Esophagus muscularis mucosa (tissue), 4 donors: Measurements from ENCODE around the gene GRIN3A. TPM values are rescaled to one million over a fixed set of nuclear protein-coding genes. Genes with fewer than 3 reads are reported as not detected.
"Not testable (repeated sequence)": the region's sequence is repeated elsewhere in the genome, so short reads cannot be mapped to it uniquely, and the experiment has no call there.

Experiments used
- DNase-seq: peaks from one replicate; pipeline ENCODE4 v3.0.0-alpha.2; 2017; ENCODE audit errors: extremely low spot score
- H3K27ac ChIP-seq, 4 donors: fragments of 200-600 bp; sonication (generic); replicated peaks in 1 of 4; 1 replicate in 3 of 4; 2 replicates in 1 of 4; pipeline ENCODE4 v1.5.1; 2016 to 2019; ENCODE audit warnings: mild to moderate bottlenecking in 1 of 4
- H3K27me3 ChIP-seq, 4 donors: fragments of 200-600 bp; sonication (generic); one replicate each; pipeline versions ENCODE4 v1.5.1 to v1.6.0; 2016 to 2019
- H3K36me3 ChIP-seq, 4 donors: fragments of 200-600 bp; sonication (generic); one replicate each; pipeline ENCODE4 v1.5.1; 2016 to 2019
- H3K4me1 ChIP-seq, 4 donors: fragments of 200-600 bp; sonication (generic); one replicate each; pipeline ENCODE4 v1.5.1; 2016 to 2019
- H3K4me3 ChIP-seq, 4 donors: fragments of 200-600 bp; sonication (generic); 1 replicate in 2 of 4; 2 replicates in 2 of 4; pipeline ENCODE4 v1.5.1; 2016 to 2019; ENCODE audit warnings: mild to moderate bottlenecking in 4 of 4, moderate library complexity in 1 of 4
- H3K9me3 ChIP-seq, 4 donors: fragments of 200-600 bp; sonication (generic); 1 replicate in 3 of 4; 2 replicates in 1 of 4; pipeline ENCODE4 v1.5.1; 2016 to 2019
- EP300 ChIP-seq: sonication (generic); formaldehyde crosslinking; IDR thresholded peaks from one replicate; pipeline ENCODE4 v1.6.1; 2017; ENCODE audit warnings: antibody characterized with exemption
- POLR2A ChIP-seq: fragments of 450-650 bp; IDR thresholded peaks from one replicate; pipeline ENCODE4 v1.6.1; 2017; ENCODE audit warnings: antibody characterized with exemption, moderate library complexity, mild to moderate bottlenecking, low read depth
- POLR2AphosphoS5 ChIP-seq, 2 donors: sonication (generic); formaldehyde crosslinking; IDR thresholded peaks; one replicate each; pipeline ENCODE4 v1.6.1; 2017; ENCODE audit warnings: antibody characterized with exemption in 2 of 2
- WGBS: methylation state at CpG from one replicate; pipeline ENCODE4 v1.1.5; 2018; 5-methylcytosine and 5-hydroxymethylcytosine counted together
- intact Hi-C: fragments of 100-400 bp; cut with DNase I; formaldehyde crosslinking; loops from one replicate; pipeline ENCODE4 v1.15.1; 2023
- total RNA-seq, 4 donors: library from RNA; depleted of rRNA; stranded (reverse); fragments of >200 nt; gene quantifications; one replicate each; pipeline versions ENCODE4 v1.1.0 to v1.2.1, GENCODE V29; 2016
- TF ChIP-seq, protein P1 (sequence below), 3 experiments: fragments of 200-600 bp in 2 of 3; fragments of 450-650 bp in 1 of 3; sonication (generic) in 2 of 3; IDR thresholded peaks; one replicate each; pipeline ENCODE4 v1.5.1; 2017 to 2019; ENCODE audit warnings: antibody characterized with exemption in 3 of 3, mild to moderate bottlenecking in 2 of 3, moderate library complexity in 1 of 3

Gene GRIN3A
- total RNA-seq, 4 donors from 2014 or later, result under 0.01 to 0.58 (median 0.37) TPM

DNA sequence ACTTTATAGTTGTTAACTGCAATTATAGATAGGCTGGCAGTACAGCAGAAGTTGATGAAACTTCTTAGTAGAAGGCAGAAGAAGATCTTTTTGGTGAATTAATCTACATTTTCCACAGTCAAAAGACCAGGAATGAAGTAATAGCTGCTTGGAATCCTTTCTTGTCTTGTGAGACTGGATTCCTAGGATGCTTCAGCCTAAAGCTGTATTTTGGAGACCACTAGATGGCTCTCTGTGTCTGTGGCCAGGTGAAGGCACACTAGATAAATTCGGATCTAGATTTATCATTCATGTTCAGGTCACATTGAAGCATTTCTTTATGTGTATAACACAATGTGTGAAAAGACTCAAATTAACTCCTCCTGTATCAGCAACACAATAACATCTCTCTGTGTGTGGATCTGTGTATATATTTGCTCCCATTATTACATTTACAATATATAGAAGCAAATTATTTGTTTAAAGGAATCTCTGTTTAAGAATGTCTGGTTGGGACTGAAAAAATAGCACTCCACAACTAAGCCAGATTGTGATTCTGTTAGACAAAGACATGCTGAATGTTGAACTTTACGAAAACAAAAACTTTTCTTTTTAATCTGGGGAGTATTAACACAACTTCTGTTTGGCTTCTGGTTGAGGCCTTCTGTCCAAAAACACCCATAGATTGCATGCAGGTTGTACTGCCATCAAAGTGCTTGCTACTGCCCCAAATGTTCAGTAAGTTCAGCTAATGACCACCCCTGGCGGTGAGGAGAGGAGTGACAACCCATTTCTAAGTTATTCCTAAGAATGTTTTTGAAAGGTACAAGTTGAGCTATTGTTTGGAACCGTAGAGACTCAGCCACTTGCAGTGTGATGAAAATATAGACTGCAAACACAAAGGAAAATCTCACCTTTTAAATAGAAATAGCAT, 10.6 kb downstream of the GRIN3A start:
- TF ChIP-seq, protein P1, sequence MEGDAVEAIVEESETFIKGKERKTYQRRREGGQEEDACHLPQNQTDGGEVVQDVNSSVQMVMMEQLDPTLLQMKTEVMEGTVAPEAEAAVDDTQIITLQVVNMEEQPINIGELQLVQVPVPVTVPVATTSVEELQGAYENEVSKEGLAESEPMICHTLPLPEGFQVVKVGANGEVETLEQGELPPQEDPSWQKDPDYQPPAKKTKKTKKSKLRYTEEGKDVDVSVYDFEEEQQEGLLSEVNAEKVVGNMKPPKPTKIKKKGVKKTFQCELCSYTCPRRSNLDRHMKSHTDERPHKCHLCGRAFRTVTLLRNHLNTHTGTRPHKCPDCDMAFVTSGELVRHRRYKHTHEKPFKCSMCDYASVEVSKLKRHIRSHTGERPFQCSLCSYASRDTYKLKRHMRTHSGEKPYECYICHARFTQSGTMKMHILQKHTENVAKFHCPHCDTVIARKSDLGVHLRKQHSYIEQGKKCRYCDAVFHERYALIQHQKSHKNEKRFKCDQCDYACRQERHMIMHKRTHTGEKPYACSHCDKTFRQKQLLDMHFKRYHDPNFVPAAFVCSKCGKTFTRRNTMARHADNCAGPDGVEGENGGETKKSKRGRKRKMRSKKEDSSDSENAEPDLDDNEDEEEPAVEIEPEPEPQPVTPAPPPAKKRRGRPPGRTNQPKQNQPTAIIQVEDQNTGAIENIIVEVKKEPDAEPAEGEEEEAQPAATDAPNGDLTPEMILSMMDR (IDR thresholded peaks at IDR 0.05), result peak in 2 of 3 experiments; percentile 16 to 40
- no peak for TF ChIP-seq POLR2AphosphoS5 (IDR thresholded peaks at IDR 0.05)
- no peak for TF ChIP-seq POLR2A
- no peak for TF ChIP-seq EP300
- DNase-seq, result no peak
- Histone ChIP-seq H3K27ac (no peak overlapping the region), H3K4me3 (no peak overlapping the region), H3K4me1 (no peaks in the 10 kb centered on the region), H3K9me3 (no peaks in the 10 kb centered on the region), H3K36me3 (no peaks in the 10 kb centered on the region), H3K27me3 (peaks cover 0 to 14% (median 0%) of the 10 kb centered on the region in 4 donors)
- WGBS, result 40% methylated on average over 4 of the region's 4 CpGs
- intact Hi-C loops, result no loop called here

DNA sequence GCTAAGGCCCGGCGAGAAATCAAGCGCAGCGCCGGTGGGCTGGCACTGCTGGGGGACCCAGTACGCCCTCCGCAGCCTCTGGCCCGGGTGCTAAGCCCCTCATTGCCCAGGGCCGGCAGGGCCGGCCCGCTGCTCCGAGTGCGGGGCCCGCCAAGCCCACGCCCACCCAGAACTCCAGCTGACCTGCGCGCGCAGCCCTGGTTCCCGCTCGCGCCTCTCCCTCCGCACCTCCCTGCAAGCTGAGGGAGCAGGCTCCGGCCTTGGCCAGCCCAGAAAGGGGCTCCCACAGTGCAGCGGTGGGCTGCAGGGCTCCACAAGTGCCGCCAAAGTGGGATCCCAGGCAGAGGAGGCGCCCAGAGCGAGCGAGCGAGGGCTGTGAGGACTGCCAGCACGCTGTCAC, 14.2 kb downstream of the GRIN3A start:
- H3K36me3 ChIP-seq, H3K27me3 ChIP-seq, intact Hi-C loops, DNase-seq, H3K9me3 ChIP-seq, H3K4me1 ChIP-seq, H3K27ac ChIP-seq, H3K4me3 ChIP-seq: not testable (repeated sequence)
- 100% methylated on average over 1 of the region's 30 CpGs for WGBS

DNA sequence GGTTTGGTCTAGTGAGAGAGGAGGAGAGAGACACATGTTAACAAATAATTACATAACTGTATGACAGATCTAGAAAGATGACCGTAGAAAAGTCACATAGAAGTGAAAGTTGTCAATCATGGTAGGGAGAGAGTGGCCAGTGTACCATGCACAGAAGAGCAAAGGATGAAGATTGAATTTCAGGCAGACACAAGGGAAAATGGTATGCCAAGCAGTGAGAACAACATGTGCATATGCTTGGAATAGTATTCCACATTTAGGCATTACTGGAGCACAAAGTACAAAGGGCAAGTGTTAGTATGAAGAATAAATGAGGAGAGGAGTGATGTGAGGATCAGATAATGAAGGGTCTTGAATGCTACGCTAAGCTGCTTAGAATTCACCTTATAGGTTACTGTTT, 20.3 kb downstream of the GRIN3A start:
- Histone ChIP-seq H3K36me3 (no peaks in the 10 kb centered on the region), H3K27ac (no peak overlapping the region), H3K9me3 (no peaks in the 10 kb centered on the region), H3K27me3 (no peaks in the 10 kb centered on the region), H3K4me1 (peaks cover 0 to 16% (median 12%) of the 10 kb centered on the region in 4 donors), H3K4me3 (no peak overlapping the region)
- intact Hi-C loops, result no loop called here
- DNase-seq, result no peak
- TF ChIP-seq POLR2AphosphoS5 (IDR thresholded peaks at IDR 0.05) (no peak), POLR2A (no peak), EP300 (no peak)
- TF ChIP-seq, protein P1 (IDR thresholded peaks at IDR 0.05), result no peak
- 44% methylated on average over 2 of the region's 2 CpGs for WGBS

DNA sequence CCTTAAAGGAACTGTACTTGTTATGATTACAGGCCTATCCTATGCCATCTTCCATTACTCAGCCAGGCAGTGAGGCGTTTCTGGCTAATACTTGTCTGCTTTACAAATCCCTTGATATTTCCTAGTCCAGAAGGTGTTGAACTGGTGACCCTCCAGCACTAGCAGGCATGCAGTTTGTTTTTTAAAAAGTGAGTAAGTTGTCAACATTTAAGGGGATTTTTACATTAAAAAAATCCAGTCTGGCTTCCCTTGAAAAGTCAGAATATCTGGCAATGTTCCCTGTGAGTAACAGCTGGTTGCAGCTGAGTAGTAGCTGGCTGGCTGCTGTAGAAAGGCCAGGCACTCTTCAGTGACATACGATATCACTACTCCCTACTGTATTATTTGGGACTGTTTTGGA, 21.8 kb downstream of the GRIN3A start:
- intact Hi-C loops, result no loop called here
- WGBS, result 49% methylated on average over 2 of the region's 2 CpGs

DNA sequence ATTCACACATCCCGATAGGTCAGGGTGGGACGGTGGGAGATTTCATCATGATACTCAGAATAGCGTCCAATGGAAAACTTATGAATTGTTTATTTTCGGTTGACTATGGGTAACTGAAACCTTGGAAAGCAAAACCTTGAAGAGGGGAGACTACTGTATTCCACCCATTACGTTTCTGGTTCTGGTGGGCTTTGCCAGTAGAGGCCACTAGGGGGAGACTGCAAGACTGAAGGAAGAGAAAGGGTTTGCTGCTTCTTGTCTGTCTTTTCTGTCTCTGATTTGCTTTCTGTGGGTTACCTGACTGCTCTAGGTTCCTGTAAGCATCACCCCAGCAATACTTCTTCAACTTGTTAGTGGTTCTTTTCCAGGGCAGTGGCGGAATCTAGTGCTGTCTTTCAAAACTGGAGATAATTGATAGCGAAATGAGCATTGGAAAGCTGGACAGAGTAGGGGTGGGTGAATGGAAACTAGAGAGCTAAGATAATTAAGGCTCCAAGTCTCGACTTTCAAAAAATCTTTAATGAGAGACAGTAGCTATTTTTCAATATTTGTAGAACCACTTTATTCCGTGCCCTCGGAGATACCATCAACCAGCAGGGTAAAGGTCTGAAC, 27.0 kb downstream of the GRIN3A start:
- no peaks in the 10 kb centered on the region for H3K36me3 ChIP-seq
- WGBS, result 69% methylated on average over 10 of the region's 10 CpGs
- peaks cover 0 to 6% (median 0%) of the 10 kb centered on the region in 4 donors for H3K27me3 ChIP-seq
- H3K27ac ChIP-seq, result no peak overlapping the region
- TF ChIP-seq POLR2AphosphoS5 (IDR thresholded peaks at IDR 0.05), result no peak
- TF ChIP-seq, protein P1 (IDR thresholded peaks at IDR 0.05), result peak in 1 of 3 experiments; percentile 31
- intact Hi-C loops, result no loop called here
- no peak for DNase-seq
- H3K9me3 ChIP-seq, result no peaks in the 10 kb centered on the region
- peaks cover 0 to 2% (median under 1%) of the 10 kb centered on the region in 4 donors for H3K4me1 ChIP-seq
- no peak overlapping the region for H3K4me3 ChIP-seq

More for the DNA sequence above, 21.8 kb downstream of the GRIN3A start:
- H3K27me3 ChIP-seq, result no peaks in the 10 kb centered on the region
- TF ChIP-seq, protein P1 (IDR thresholded peaks at IDR 0.05), result no peak
- no peaks in the 10 kb centered on the region for H3K9me3 ChIP-seq
- H3K27ac ChIP-seq, result no peak overlapping the region
- no peak for DNase-seq
- no peaks in the 10 kb centered on the region for H3K36me3 ChIP-seq
- H3K4me3 ChIP-seq, result no peak overlapping the region
- peaks cover 0 to 16% (median 12%) of the 10 kb centered on the region in 4 donors for H3K4me1 ChIP-seq
